ENCODE measurements around the gene GOPC.

GOPC gene

GRCh38 chr6:117558818-117559217 is 43.5 kb downstream of the GOPC start:
- no peak overlapping the region for H3K4me3 ChIP-seq (replicated peaks in 1 of 2; ENCODE audit: low read depth in 2 of 2, low read length in 2 of 2)
- no peak for DNase-seq (ENCODE audit: low read depth in 2 of 2)
- TF ChIP-seq CTCF (IDR thresholded peaks at IDR 0.05; ENCODE audit: low read depth, low read length): no peak

GRCh38 chr6:117557951-117558350 is 44.4 kb downstream of the GOPC start:
- no peak for DNase-seq (ENCODE audit: low read depth in 2 of 2)
- no peak for TF ChIP-seq CTCF (IDR thresholded peaks at IDR 0.05; ENCODE audit: low read depth, low read length)

DNA sequence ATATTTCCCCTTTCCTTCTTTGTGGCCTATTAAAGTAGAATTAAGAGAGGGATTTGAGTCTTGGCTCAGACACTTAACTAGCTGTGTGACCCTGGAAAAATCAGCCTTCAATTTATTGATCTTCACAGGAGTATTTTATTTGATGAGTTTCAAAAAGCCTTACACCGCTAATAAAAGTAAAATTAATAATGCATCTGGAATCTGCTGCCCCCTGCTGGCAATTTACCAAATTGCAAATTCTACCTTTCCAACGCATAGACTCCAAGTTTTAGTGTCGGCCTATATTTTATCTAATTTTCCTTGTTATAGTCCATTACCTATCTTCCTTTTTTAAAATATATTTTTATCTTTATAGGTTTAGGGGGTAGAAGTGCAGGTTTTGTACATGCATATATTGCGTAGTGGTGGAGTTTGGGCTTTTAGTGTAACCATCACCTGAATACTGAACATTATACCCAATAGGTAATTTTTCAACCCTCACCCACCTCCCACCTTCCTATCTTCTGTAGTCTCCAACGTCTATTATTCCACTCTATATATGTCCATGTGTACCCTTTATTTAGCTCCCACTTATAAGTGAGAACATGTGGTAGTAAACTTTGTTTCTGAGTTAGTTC is 46.3 kb downstream of the GOPC start:
- TF ChIP-seq CTCF (IDR thresholded peaks at IDR 0.05; ENCODE audit: low read depth, low read length): peak; percentile 66
- no peak overlapping the region for H3K4me3 ChIP-seq (replicated peaks in 1 of 2; ENCODE audit: low read depth in 2 of 2, low read length in 2 of 2)
- DNase-seq (ENCODE audit: low read depth in 2 of 2): peak; percentile 52 to 70

More at GRCh38 chr6:117557951-117558350, 44.4 kb downstream of the GOPC start:
- H3K4me3 ChIP-seq (replicated peaks in 1 of 2; ENCODE audit: low read depth in 2 of 2, low read length in 2 of 2): no peak overlapping the region

- no peak for TF ChIP-seq CTCF (IDR thresholded peaks at IDR 0.05; ENCODE audit: low read depth, low read length)
- no peak overlapping the region for H3K4me3 ChIP-seq (replicated peaks in 1 of 2; ENCODE audit: low read depth in 2 of 2, low read length in 2 of 2)
- DNase-seq (ENCODE audit: low read depth in 2 of 2): no peak
These were observed 47.0 kb downstream of the GOPC start for GRCh38 chr6:117555262-117555849.

DNA sequence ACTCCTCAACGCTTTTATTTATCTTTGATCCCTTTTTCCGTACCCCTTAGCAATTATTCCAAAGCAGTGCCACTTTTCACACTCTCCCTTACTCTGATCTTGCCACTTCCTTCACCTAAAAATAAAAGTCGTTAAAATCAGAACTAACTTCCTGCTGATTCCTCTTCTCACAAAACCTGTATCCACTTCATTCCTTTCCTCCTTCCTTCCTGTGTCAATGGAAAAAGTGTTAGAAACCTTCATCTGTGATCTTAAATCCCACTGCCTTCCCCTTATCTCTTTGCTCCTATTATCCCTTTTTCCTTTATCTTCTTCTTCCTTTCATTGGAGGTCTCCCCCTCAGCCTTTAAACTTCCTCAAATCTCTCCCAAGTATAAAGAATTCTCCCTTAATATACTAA is 49.2 kb downstream of the GOPC start:
- no peak for TF ChIP-seq CTCF (IDR thresholded peaks at IDR 0.05; ENCODE audit: low read depth, low read length)
- no peak overlapping the region for H3K4me3 ChIP-seq (replicated peaks in 1 of 2; ENCODE audit: low read depth in 2 of 2, low read length in 2 of 2)
- no peak for DNase-seq (ENCODE audit: low read depth in 2 of 2)

GRCh38 chr6:117552618-117553017 is 49.7 kb downstream of the GOPC start:
- DNase-seq (ENCODE audit: low read depth in 2 of 2): no peak
- H3K4me3 ChIP-seq (replicated peaks in 1 of 2; ENCODE audit: low read depth in 2 of 2, low read length in 2 of 2): no peak overlapping the region
- no peak for TF ChIP-seq CTCF (IDR thresholded peaks at IDR 0.05; ENCODE audit: low read depth, low read length)
